GM21528 (cell line): ENCODE measurements around the gene C12orf42.
"Not testable (repeated sequence)": the region's sequence is repeated elsewhere in the genome, so short reads cannot be mapped to it uniquely, and the experiment has no call there.

Experiments used
- ATAC-seq: cut with Tn5 transposase; IDR thresholded peaks from one replicate; pipeline ENCODE4 v1.9.1; 2021; ENCODE audit warnings: mild to moderate bottlenecking, moderate library complexity; ENCODE audit not compliant: unreplicated experiment, low FRiP score

Gene C12orf42

DNA sequence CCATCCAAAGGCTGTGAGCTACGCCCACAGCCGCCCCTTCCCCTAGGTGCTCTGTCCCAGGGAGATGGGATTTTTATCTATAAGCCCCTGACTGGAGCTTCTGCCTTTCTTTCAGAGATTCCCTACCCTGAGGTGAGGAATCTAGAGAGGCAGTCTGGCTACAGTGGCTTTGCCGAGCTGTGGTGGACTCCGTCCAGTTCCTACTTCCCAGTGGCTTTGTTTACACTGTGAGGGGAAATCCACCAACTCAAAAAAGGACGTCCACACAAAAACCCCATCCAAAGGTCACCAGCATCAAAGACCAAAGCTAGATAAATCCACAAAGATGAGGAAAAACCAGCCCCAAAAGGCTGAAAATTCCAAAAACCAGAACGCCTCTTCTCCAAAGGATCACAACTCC lies 70.1 kb downstream of the C12orf42 start:
- not testable (repeated sequence) for ATAC-seq

DNA sequence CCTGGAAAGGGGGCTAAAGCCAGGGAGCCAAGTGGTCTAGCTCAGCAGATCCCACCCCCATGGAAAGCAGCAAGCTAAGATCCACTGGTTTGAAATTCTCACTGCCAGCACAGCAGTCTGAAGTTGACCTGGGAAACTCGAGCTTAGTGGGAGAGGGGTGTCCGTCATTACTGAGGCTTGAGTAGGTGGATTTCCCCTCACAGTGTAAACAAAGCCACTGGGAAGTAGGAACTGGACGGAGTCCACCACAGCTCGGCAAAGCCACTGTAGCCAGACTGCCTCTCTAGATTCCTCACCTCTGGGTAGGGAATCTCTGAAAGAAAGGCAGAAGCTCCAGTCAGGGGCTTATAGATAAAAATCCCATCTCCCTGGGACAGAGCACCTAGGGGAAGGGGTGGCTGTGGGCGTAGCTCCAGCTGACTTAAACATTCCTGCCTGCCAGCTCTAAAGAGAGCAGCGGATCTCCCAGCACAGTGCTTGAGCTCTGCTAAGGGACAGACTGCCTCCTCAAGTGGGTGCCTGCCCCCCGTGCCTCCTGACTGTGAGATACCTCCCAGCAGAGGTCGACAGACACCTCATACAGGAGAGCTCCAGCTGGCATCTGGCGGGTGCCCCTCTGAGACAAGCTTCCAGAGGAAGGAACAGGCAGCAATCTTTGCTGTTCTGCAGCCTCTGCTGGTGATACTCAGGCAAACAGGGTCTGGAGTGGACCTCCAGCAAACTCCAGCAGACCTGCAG lies 70.8 kb downstream of the C12orf42 start:
- not testable (repeated sequence) for ATAC-seq

DNA sequence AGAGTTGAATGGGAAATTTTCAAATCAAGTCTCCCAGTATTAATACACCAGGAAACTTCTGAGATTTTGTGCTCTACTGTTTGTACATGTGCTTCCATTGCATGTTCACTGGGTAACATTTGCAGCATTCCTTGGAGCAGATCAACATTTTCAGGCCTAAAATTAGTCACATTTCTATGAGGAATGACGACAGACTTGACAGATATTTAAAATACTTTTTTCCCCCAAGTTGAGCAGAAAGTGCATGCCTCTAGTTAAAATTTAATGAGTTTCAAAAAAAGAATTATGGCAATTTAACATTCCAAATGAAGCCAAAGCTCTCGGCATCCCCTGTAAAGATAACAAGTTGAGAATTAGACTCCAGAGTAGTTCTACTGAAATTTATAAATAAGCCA lies 72.3 kb downstream of the C12orf42 start:
- ATAC-seq: no peak

DNA sequence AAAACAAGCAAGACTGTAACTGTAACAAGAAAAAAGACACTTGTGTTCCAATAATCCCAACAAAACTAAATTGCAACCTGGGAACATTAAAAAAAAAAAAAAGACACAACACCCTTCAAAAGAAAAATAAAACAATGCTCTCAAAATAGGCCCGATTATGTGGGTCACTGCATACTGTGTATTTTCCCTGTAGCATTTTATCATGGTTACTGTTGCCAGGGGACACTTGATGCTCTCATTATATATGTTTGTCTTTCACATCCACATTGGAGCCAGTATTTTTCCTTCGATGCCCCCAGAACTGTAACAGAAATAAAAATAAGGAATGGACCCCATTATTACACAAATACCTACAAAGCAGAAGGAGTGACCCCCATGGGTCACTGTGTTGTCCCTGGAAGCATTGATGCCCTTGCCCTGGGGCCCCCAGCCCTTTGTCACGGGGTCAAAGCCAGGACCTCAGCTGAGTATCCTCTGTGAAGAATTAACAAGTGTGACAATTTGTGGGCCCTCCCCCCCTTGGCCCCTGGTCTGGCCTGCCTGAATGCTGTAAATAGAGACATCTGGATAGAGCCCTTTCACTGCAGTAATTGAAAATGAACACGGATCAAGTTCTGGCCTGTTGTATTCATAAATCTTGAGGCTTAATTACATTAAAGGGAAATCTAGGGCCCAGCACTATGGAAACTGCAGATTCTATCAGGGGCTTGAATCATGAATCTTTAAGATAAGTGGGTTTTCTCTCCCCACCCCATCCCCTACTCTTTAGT lies 72.8 kb downstream of the C12orf42 start:
- ATAC-seq: no peak

DNA sequence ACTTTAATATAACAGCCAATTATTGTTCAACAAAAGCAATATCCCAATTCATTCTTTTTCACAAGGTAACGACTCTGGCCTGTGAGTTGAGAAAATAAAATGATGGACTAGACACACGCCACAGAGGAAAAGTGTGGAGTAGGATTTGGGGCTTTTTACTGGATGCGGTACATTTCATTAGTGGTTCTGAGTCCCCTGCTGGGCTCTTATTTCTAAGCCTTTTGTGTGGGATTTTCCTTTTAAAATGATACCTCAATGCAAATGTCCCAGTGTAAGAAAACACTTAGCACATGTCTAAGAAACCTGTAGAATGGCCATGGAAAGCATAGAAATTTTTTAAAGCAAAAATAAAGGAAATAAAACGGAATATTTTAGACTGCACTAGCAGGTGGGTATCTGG lies 73.4 kb downstream of the C12orf42 start:
- ATAC-seq: no peak

DNA sequence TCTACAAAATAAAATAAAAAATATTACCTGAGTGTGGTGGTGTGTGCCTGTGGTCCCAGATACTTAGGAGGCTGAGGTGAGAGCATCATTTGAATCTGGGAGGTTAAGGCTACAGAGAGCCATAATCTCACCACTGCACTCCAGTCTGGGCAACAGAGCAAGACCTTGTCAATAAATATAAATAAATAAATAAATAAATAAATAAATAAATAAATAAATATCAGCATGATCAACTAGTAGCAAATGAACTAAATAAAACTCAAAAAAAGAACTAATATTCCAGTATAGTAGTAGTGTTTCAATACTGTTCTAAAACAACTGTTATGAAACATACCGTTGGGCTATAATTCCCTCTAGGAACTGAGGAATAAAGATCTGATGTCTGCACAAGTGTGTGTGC lies 74.4 kb downstream of the C12orf42 start:
- ATAC-seq: no peak

DNA sequence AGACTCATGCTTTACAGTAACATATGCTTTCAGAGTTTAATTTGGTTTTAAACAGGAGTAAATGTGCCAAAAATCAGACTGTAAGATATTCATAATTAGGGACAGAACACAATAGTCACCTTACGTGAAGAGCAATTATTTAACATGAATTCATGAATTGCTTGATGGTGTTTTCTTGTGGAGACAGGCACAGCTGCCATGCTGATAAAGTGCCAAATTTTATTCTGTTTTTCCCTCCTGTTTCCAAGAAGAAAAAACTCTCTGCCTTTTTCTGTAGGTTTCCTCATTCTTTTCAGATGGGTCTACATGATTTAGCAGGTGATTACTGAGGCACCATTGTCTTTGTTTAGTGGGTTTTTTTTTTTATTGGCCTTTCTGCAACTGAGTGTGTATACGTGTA lies 80.1 kb downstream of the C12orf42 start:
- no peak for ATAC-seq

DNA sequence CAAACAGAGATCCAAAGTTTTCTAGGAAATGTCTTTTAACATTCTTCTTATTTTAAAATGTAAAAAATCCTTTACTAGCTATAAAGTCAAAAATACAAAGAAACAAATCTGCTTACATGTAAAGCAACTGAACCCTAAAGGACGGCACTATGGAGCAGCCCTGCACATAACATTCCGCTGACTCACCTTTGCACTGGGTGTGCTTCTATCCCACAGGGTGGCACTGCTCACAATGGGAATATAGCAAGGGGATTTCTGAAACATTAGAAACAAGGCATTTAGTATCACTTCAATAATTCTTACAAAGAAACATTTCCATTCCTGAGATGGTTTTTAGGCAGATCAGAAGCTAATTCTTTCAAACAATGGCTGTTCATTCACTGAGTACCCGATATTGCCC lies 94.3 kb downstream of the C12orf42 start:
- no peak for ATAC-seq

DNA sequence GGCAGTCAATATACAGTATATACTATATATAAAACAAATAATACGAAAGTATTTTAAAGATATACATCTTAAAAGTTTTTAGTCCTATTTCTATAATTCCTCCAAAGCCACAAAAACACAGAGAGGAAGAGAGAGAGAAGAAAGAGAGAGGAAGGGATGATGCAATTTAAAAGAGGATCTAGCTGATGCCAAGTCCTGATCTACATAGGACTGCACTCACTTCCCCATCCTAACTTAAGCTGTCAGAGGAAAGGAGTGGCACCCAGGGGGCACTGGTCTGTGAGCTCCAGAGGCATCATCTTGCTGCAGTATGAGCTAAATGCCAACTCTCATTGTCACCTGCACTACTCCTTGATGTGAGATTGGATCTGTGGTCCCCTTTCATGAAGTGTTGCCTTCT lies 95.8 kb downstream of the C12orf42 start:
- ATAC-seq: no peak

DNA sequence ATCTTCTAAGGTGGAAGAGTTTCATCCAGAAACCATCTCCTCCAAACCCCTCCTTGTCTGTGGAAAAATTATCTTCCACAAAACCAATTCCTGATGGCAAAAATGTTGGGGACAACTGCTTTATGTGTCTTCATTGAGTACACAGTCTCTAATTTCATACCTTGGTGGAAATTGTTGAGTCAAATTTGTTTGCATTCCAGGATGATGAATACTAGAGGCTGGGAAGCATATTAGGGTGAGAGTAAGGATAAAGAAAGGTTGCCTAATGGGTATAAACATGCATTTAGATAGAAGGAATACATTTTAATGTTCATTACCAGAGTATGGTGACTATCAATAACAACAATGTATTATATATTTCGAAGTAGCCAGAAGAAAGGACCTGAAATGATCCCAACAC lies 98.2 kb downstream of the C12orf42 start:
- ATAC-seq: no peak

DNA sequence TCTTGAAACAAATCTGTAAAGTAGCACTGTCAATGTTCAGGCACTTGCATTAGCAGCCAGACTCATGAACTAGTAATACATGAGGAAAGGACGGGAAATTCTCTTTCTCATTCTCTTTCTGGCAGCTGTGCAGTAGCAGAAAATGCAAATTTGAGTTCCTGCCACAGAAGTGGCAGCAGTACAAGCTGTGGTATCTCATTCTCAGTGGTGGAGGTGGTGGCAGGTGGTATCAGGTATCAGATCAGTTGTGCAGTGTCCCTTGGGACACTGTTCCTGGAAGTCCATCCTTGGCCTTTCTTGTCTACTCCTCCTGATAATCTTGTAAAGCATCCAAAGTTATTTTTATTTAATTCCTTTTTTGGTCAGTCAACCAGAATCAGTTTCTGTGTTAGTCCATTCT lies 103.0 kb downstream of the C12orf42 start:
- peak; percentile 97 for ATAC-seq

DNA sequence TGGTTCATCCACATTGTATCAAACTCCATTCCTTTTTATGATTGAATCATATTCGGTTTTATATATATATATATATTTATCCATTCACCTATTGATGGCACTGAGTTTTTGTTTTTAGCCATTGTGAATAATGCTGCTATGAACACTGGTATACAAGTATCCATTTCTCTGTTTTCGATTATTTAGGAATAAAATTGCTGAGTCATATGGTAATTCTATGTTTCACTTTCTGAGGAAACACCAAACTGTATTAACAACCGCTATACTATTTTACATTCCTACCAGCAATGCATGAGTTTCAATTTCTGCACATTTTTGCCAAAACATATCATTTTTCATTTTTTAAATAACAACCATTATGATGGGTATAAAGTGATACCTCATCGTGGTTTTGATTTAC lies 104.7 kb downstream of the C12orf42 start:
- ATAC-seq: no peak

DNA sequence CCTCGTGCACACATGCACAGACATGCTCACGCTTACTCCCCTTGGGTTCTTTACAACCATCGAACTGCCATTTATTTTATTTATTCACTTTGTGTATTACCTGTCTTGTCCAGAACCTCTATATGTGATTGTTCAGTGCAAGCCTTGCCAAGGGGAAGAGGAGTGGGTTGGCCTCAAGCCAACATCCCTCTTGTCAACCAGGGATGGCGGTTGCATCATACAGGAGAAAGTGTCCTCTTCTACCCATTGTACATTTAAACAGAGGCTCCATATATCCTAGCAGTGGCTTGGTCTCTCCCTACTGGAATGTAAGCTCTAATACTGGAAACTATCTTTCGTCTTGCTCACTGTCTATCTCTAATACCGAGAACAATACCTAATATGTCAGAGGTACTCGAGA lies 108.4 kb downstream of the C12orf42 start:
- ATAC-seq: no peak

DNA sequence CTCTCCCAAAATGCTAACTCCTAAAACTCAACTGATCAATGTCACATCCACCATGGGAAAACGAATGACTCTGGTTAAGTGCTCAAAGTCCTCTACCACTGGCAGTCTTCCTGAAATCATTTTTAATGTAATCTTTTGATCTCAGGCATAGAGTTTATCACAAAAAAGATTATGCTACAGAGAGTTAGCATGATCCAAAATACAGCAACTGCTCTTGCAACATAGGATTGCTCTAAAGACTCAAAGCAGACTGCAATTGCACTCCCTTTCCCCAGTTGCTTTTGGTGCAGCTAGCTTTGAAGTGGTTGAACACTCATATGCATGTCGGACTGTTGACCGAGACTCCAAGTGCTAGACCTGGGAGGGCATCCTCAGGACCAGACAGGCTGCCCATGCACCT lies 109.3 kb downstream of the C12orf42 start:
- no peak for ATAC-seq

DNA sequence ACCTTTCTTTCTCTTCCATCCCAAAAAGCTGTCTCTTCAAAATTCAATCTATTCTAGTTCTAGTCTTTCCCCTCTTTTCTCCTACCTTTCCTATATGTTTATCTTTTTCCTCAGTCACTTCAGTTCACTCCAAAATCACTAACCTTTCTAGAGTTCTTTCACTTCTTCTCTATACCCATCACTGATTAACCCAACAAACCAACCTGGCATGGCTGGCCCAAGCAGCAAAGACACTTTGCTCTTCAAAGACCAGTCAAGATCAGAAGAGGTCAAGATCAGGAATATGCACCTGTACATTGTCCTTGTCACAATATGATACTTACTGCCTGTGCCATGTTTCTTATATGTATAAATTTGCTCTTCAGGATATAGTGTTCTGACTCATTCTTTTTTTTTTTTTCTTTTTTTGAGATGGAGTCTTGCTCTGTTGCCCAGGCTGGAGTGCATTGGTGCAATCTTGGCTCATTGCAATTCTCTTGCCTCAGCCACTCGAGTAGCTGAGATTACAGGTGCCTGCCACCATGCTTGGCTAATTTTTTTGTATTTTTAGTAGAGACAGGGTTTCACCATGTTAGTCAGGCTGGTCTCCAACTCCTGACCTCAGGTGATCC lies 112.9 kb downstream of the C12orf42 start:
- no peak for ATAC-seq

DNA sequence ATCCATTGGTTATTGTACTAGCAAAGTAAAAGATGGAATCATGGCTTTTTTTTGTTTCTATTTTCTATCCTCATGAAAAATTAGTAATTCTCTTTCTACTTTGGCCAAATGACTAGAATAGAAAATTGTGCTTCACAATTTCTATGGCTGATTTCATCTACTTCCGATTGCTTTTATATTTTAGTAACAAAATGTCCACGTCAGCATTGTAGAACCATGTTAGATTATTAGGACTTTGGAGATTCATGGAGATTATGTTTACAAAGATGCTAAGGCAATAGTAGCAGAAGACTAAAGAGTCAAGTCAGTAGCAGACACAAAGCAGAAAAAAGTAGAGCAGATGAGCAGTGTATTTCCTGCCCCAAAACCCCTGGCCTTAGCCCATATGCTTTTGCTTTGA lies 113.6 kb downstream of the C12orf42 start:
- no peak for ATAC-seq

DNA sequence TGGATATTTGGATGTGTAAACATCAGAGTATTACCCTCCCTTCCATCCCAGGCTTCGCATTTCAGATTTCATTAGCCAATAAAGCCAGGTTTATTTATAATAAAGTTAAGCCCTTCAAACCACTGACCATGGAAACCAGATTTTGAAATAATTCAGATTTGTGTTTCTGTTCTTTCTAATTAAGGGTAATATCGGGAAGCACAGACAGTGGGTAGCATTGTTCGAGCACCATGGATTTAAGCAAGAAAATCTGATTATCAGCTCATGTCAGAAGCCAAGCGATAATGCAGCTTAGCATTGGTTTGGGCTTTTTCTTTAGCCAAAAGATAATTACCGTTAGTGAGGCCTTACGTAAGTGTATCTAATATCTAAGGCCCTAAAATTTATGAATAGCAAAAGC lies 116.1 kb downstream of the C12orf42 start:
- ATAC-seq: no peak

DNA sequence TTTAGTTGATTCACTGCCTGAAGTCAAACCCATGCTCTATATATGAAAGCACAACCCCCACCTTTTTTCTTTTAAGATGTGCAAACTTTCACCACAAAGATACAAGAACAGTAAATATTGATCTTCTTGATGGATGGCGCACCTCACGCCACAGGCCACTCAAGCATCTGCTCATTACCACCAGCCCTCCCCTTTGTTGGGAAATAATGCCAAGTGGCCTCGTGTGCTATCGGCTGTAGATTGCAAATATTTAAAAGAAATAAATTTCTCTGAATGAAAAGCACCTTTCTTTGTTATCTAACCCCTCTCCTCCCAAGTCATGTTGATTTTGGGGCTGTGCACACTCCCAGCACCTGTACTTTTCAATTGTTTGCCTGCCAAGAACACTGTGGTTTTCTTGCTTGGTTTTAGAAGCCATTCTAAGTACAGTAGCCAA lies 122.7 kb downstream of the C12orf42 start:
- no peak for ATAC-seq

DNA sequence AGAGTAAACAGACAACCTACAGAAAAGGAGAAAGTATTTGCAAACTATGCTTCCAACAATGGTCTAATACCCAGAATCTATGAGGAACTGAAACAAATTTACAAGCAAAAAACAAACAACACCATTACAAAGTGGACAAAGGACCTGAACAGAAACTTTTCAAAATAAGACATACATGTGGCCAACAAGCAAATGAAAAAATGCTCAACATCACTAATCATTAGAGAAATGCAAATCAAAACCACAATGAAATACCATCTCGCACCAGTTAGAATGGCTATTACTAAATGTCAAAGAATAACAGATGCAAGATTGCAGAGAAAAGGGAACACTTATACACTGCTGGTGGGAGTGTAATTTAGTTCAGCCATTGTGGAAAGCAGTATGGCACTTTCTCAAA lies 125.8 kb downstream of the C12orf42 start:
- peak; percentile 83 for ATAC-seq

DNA sequence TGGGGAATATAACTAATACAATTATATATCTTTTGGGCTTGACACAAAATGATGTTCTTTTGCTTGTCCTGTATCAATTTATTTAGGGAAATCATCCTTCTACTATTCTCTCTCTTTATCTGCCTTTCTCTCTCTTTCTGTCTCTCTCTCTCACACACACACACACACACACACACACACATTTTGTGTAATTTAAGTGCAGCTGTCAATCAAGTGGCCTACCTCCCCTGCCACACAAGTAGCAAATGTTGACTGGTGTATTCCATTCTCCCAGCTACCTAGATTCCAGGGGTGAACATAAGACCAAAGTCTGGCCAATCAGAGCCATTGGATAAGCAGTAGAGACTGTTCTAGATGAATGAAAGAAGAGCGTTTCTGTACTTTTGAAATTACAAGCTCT lies 127.6 kb downstream of the C12orf42 start:
- no peak for ATAC-seq

DNA sequence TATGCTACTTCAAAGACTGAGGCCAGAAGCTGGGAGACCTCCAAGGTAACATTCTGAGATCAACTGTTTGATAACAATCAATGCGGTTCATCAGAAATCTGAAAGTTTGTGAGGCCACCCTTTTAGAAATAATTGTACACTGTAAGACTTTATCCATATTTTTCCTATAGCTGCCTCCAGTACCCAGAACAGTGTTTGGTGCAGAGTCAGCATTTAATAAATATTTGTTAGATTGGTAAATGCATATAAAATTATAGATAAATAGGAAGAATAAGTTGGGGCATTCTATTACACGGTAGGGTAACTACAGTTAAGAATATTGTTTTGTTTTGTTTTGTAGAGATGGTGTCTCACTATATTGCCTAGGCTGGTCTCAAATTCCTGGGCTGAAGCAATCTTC lies 141.4 kb downstream of the C12orf42 start:
- no peak for ATAC-seq

DNA sequence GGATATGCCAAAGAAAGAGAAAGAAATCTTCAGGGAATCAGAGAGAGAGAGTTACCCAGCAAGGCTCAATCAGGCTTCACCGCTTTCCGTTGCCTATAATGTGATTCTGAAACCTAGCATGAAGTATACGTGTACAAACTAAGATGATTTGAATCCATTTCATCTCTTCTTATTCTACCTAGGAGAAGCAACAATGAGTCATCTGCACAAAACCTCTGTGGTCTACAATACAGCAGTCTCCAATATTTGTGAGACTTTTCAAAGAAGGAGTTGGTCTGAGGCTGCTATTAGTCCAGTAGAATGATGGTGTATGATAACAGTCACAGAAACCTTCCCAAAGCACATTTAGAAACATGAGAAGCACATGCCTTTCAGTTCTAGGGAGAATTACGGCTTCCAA lies 141.9 kb downstream of the C12orf42 start:
- ATAC-seq: no peak
